PC-3 (cell line): Measurements from ENCODE around the gene OTX2. TPM values are rescaled to one million over a fixed set of nuclear protein-coding genes. Genes with fewer than 3 reads are reported as not detected.

Source experiments
- ATAC-seq: fragments of 200-7000 bp; cut with Tn5 transposase; 2 replicates; pipeline ENCODE4 v1.9.1; 2020; ENCODE audit warnings: mild to moderate bottlenecking, moderate library complexity
- BruUV-seq: library from RNA; stranded (reverse); fragments of 400-500 nt; replicated peaks from 2 replicates; lab custom pipeline; 2021; lab: Mats Ljungman, UMichigan
- CTCF ChIA-PET: fragments of 300-600 bp; sonication (Branson Sonifier 250); formaldehyde crosslinking; loops from one replicate; lab custom pipeline; 2022; ENCODE audit warnings: antibody characterized with exemption; lab: Charles Lee
- POLR2A ChIA-PET: fragments of 300-600 bp; sonication (Branson Sonifier 250); formaldehyde crosslinking; loops from one replicate; lab custom pipeline; 2022; ENCODE audit warnings: antibody characterized with exemption; ENCODE audit not compliant: unreplicated experiment; lab: Charles Lee
- DNase-seq: peaks from one replicate; pipeline ENCODE4 v3.0.0-alpha.2; 2015
- H2AFZ ChIP-seq: fragments of 300-600 bp; sonication (generic); 2 replicates; pipeline ENCODE4 v1.6.0; 2016; ENCODE audit warnings: antibody characterized with exemption, low read length
- H3F3A ChIP-seq: fragments of 300-600 bp; sonication (generic); one replicate; pipeline ENCODE4 v1.6.0; 2017; ENCODE audit warnings: antibody characterized with exemption, low read length, control low read depth, mild to moderate bottlenecking; ENCODE audit not compliant: unreplicated experiment
- H3K27ac ChIP-seq: fragments of 300-600 bp; sonication (generic); 2 replicates; pipeline ENCODE4 v1.5.1; 2016; ENCODE audit warnings: mild to moderate bottlenecking, low read length
- H3K27me3 ChIP-seq: fragments of 300-600 bp; sonication (generic); 2 replicates; pipeline ENCODE4 v1.6.1; 2016; ENCODE audit warnings: low read length, mixed read lengths
- H3K36me3 ChIP-seq: fragments of 300-600 bp; sonication (generic); 2 replicates; pipeline ENCODE4 v1.6.1; 2016; ENCODE audit warnings: low read depth, mixed run types, low read length, mixed read lengths
- H3K4me1 ChIP-seq: fragments of 300-600 bp; sonication (generic); 2 replicates; pipeline ENCODE4 v1.5.1; 2016; ENCODE audit warnings: low read length; ENCODE audit not compliant: insufficient read depth
- H3K4me2 ChIP-seq: fragments of 300-600 bp; sonication (generic); 2 replicates; pipeline ENCODE4 v1.6.0; 2016; ENCODE audit warnings: low read length
- H3K4me3 ChIP-seq: fragments of 300-600 bp; sonication (generic); 2 replicates; pipeline ENCODE4 v1.5.1; 2016; ENCODE audit warnings: mild to moderate bottlenecking, low read length, mixed read lengths
- H3K79me2 ChIP-seq: fragments of 300-600 bp; sonication (generic); 2 replicates; pipeline ENCODE4 v1.6.1; 2017; ENCODE audit warnings: low read length, mixed read lengths
- H3K9ac ChIP-seq: fragments of 300-600 bp; sonication (generic); 2 replicates; pipeline ENCODE4 v1.6.0; 2016; ENCODE audit warnings: mild to moderate bottlenecking, low read length
- H3K9me2 ChIP-seq: fragments of 300-600 bp; sonication (generic); replicated peaks from 2 replicates; pipeline ENCODE4 v1.6.1; 2016; ENCODE audit warnings: mixed run types, low read length, mixed read lengths
- H3K9me3 ChIP-seq: fragments of 300-600 bp; sonication (generic); 2 replicates; pipeline ENCODE4 v1.6.1; 2016; ENCODE audit warnings: low read length, mixed read lengths
- H4K20me1 ChIP-seq: fragments of 300-600 bp; sonication (generic); 2 replicates; pipeline ENCODE4 v1.6.1; 2016; ENCODE audit warnings: low read length, mixed read lengths
- CTCF ChIP-seq: fragments of 300-600 bp; sonication (generic); conservative IDR thresholded peaks from 2 replicates; pipeline ENCODE4 v1.5.1; 2017; ENCODE audit warnings: antibody characterized with exemption, low read depth, mild to moderate bottlenecking, low read length
- EZH2 ChIP-seq: fragments of 300-600 bp; sonication (generic); IDR thresholded peaks from one replicate; pipeline ENCODE4 v1.6.1; 2017; ENCODE audit warnings: antibody characterized with exemption, mild to moderate bottlenecking, low read length; ENCODE audit not compliant: unreplicated experiment
- EZH2phosphoT487 ChIP-seq: fragments of 300-600 bp; sonication (generic); IDR thresholded peaks from 2 replicates; pipeline ENCODE4 v1.6.1; 2018; ENCODE audit warnings: mild to moderate bottlenecking, antibody characterized with exemption, low read length, borderline replicate concordance
- intact Hi-C: fragments of 100-400 bp; cut with micrococcal nuclease; formaldehyde crosslinking; loops from 2 replicates; pipeline ENCODE4 v1.9.0; 2023
- total RNA-seq: library from RNA; depleted of rRNA; stranded (reverse); fragments of >200 nt; gene quantifications from 2 replicates; pipeline ENCODE4 v1.2.3, GENCODE V29; 2014

OTX2 gene
- total RNA-seq, 1 experiment from 2014 or later = not detected

GRCh38 chr14:56814969-56815700, 4.9 kb upstream of the OTX2 start:
- Histone ChIP-seq H3K27ac (no peak overlapping the region), H2AFZ (no peak overlapping the region), H3K36me3 (no peaks in the 10 kb centered on the region), H3K79me2 (no peaks in the 10 kb centered on the region), H3K4me2 (no peak overlapping the region), H3F3A (no peaks in the 10 kb centered on the region), H3K4me1 (no peaks in the 10 kb centered on the region), H3K9ac (no peak overlapping the region), H3K4me3 (no peak overlapping the region), H3K27me3 (peaks cover 98% of the 10 kb centered on the region), H4K20me1 (no peaks in the 10 kb centered on the region), H3K9me3 (no peaks in the 10 kb centered on the region), H3K9me2 (no peaks in the 10 kb centered on the region)
- ChIA-PET CTCF (no interaction called here), POLR2A (interaction anchor here (0.6 kb wide), 1 partner anchor 8 kb away, joined by 4 read pairs; no protein-coding TSS in a partner anchor)
- BruUV-seq = no TSS peak
- TF ChIP-seq EZH2phosphoT487 = no peak
- no peak for TF ChIP-seq EZH2
- no peak for TF ChIP-seq CTCF
- intact Hi-C loops = no loop called here
- DNase-seq = no peak
- ATAC-seq = no peak

- H3K79me2 ChIP-seq = no peaks in the 10 kb centered on the region
- TF ChIP-seq EZH2 (no peak), CTCF (no peak), EZH2phosphoT487 (no peak)
- H3K4me3 ChIP-seq = no peak overlapping the region
- no peaks in the 10 kb centered on the region for H3K9me2 ChIP-seq
- intact Hi-C loops = no loop called here
- H3F3A ChIP-seq = no peaks in the 10 kb centered on the region
- no peaks in the 10 kb centered on the region for H3K4me1 ChIP-seq
- H4K20me1 ChIP-seq = no peaks in the 10 kb centered on the region
- no peak for DNase-seq
- H2AFZ ChIP-seq = no peak overlapping the region
- H3K36me3 ChIP-seq = no peaks in the 10 kb centered on the region
- ATAC-seq = no peak
- CTCF ChIA-PET = no interaction called here
- H3K27me3 ChIP-seq = peaks cover 99% of the 10 kb centered on the region
- no peaks in the 10 kb centered on the region for H3K9me3 ChIP-seq
- no peak overlapping the region for H3K9ac ChIP-seq
- no TSS peak for BruUV-seq
- H3K4me2 ChIP-seq = no peak overlapping the region
- H3K27ac ChIP-seq = no peak overlapping the region
- POLR2A ChIA-PET = interaction anchor here (0.6 kb wide), 1 partner anchor 8 kb away, joined by 4 read pairs; no protein-coding TSS in a partner anchor
Observed at GRCh38 chr14:56814519-56814959, 4.3 kb upstream of the OTX2 start.

GRCh38 chr14:56813143-56813551, 2.9 kb upstream of the OTX2 start:
- no peak overlapping the region for H3K27ac ChIP-seq
- H4K20me1 ChIP-seq = no peaks in the 10 kb centered on the region

More at GRCh38 chr14:56813143-56813551, 2.9 kb upstream of the OTX2 start:
- H3K79me2 ChIP-seq = no peaks in the 10 kb centered on the region
- H2AFZ ChIP-seq = no peak overlapping the region
- no TSS peak for BruUV-seq
- ChIA-PET CTCF (no interaction called here), POLR2A (no interaction called here)
- ATAC-seq (no peak), DNase-seq (no peak)
- no peak overlapping the region for H3K9ac ChIP-seq
- H3F3A ChIP-seq = no peaks in the 10 kb centered on the region
- peak; percentile 24 for TF ChIP-seq EZH2
- TF ChIP-seq EZH2phosphoT487 = no peak
- no peaks in the 10 kb centered on the region for H3K36me3 ChIP-seq
- H3K4me3 ChIP-seq = no peak overlapping the region
- H3K27me3 ChIP-seq = peaks cover 99% of the 10 kb centered on the region
- H3K9me2 ChIP-seq = no peaks in the 10 kb centered on the region
- no peaks in the 10 kb centered on the region for H3K4me1 ChIP-seq
- intact Hi-C loops = no loop called here
- H3K9me3 ChIP-seq = no peaks in the 10 kb centered on the region
- H3K4me2 ChIP-seq = no peak overlapping the region
